B cell (primary cell): Measurements from ENCODE around the gene GLRX. TPM values are rescaled to one million over a fixed set of nuclear protein-coding genes. Genes with fewer than 3 reads are reported as not detected.

ENCODE experiments used
- ATAC-seq: fragments of 200-7000 bp; cut with Tn5 transposase; one replicate; pipeline ENCODE4 v1.10.0; 2021; ENCODE audit warnings: low read depth, mild to moderate bottlenecking, moderate number of reproducible peaks, moderate library complexity
- CTCF ChIA-PET: fragments of 350-600 bp; sonication (Branson Sonifier 250); formaldehyde crosslinking; loops from one replicate; lab custom pipeline; 2021; ENCODE audit warnings: antibody characterized with exemption, inconsistent platforms; lab: Charles Lee
- POLR2A ChIA-PET: fragments of 350-600 bp; sonication (Branson Sonifier 250); formaldehyde crosslinking; loops from one replicate; lab custom pipeline; 2021; ENCODE audit warnings: antibody characterized with exemption; lab: Charles Lee
- DNase-seq: peaks from one replicate; pipeline ENCODE4 v3.0.0; 2013
- H2AFZ ChIP-seq: 2 replicates; pipeline ENCODE4 v1.6.1; 2012; ENCODE audit warnings: mild to moderate bottlenecking, low read depth, low read length; ENCODE audit not compliant: insufficient read depth, poor library complexity, severe bottlenecking
- H3K27ac ChIP-seq, 2 donors: 1 replicate in 1 of 2; 2 replicates in 1 of 2; pipeline ENCODE4 v1.5.1; 2012 to 2013; ENCODE audit warnings: low read length in 2 of 2, mild to moderate bottlenecking in 2 of 2, moderate library complexity in 1 of 2
- H3K27me3 ChIP-seq, 4 experiments: fragments of 200-600 bp in 1 of 4; sonication (generic) in 1 of 4; replicated peaks in 1 of 4; 1 replicate in 2 of 4; 2 replicates in 2 of 4; pipeline versions ENCODE4 v1.6.1 to v1.7.0; 2013 to 2016; ENCODE audit warnings: low read length in 3 of 4, mild to moderate bottlenecking in 2 of 4, mixed read lengths in 1 of 4, moderate library complexity in 1 of 4; ENCODE audit not compliant: insufficient read depth in 4 of 4, control insufficient read depth in 3 of 4; ENCODE audit errors: control extremely low read depth in 1 of 4
- H3K36me3 ChIP-seq, 2 experiments: replicated peaks in 1 of 2; 1 replicate in 1 of 2; 2 replicates in 1 of 2; pipeline versions ENCODE4 v1.6.1 to v1.7.1; 2013; ENCODE audit warnings: low read length in 1 of 2; ENCODE audit not compliant: insufficient read depth in 2 of 2, control insufficient read depth in 1 of 2; ENCODE audit errors: control extremely low read depth in 1 of 2, extremely low read depth in 1 of 2
- H3K4me1 ChIP-seq, 2 donors: fragments of 200-600 bp in 1 of 2; sonication (generic) in 1 of 2; 1 replicate in 1 of 2; 2 replicates in 1 of 2; pipeline versions ENCODE4 v1.5.1 to v1.6.1; 2013 to 2017; ENCODE audit warnings: low read length in 2 of 2; ENCODE audit not compliant: control insufficient read depth in 2 of 2, insufficient read depth in 2 of 2
- H3K4me2 ChIP-seq: replicated peaks from 2 replicates; pipeline ENCODE3; 2012; ENCODE audit warnings: mild to moderate bottlenecking, low read depth, low read length; ENCODE audit not compliant: poor library complexity, severe bottlenecking
- H3K4me3 ChIP-seq, 5 experiments: fragments of 200-600 bp in 1 of 5; sonication (generic) in 1 of 5; 1 replicate in 3 of 5; 2 replicates in 2 of 5; pipeline versions ENCODE4 v1.5.1 to v1.7.0; 2011 to 2016; ENCODE audit warnings: low read length in 4 of 5, mild to moderate bottlenecking in 4 of 5, low read depth in 2 of 5, control low read depth in 1 of 5, moderate library complexity in 1 of 5; ENCODE audit not compliant: insufficient read depth in 1 of 5; ENCODE audit errors: control extremely low read depth in 1 of 5, extremely low read depth in 1 of 5
- H3K79me2 ChIP-seq: fragments of 200-600 bp; sonication (generic); one replicate; pipeline ENCODE4 v1.6.0; 2016; ENCODE audit warnings: low read length; ENCODE audit not compliant: control insufficient read depth, insufficient read depth
- H3K9ac ChIP-seq: fragments of 200-600 bp; sonication (generic); 2 replicates; pipeline ENCODE4 v1.6.1; 2017; ENCODE audit warnings: mild to moderate bottlenecking, low read length, moderate library complexity
- H3K9me3 ChIP-seq, 3 donors: one replicate each; pipeline versions ENCODE4 v1.6.1 to v1.7.1; 2013; ENCODE audit warnings: low read length in 2 of 3; ENCODE audit not compliant: control insufficient read depth in 2 of 3, insufficient read depth in 1 of 3; ENCODE audit errors: control extremely low read depth in 1 of 3
- H4K20me1 ChIP-seq: 2 replicates; pipeline ENCODE4 v1.6.0; 2012; ENCODE audit warnings: mild to moderate bottlenecking, low read length; ENCODE audit not compliant: insufficient read depth, control insufficient read depth, poor library complexity, severe bottlenecking
- H3K27ac Mint-ChIP-seq: one replicate; pipeline ENCODE4 v1.8.0; 2021; ENCODE audit warnings: mixed read lengths
- H3K27me3 Mint-ChIP-seq: one replicate; pipeline ENCODE4 v1.8.0; 2021; ENCODE audit warnings: mixed read lengths
- H3K4me1 Mint-ChIP-seq: one replicate; pipeline ENCODE4 v1.8.0; 2021; ENCODE audit warnings: mixed read lengths
- H3K4me3 Mint-ChIP-seq: one replicate; pipeline ENCODE4 v1.8.0; 2021; ENCODE audit warnings: mixed read lengths
- H3K9me3 Mint-ChIP-seq: one replicate; pipeline ENCODE4 v1.8.0; 2022; ENCODE audit warnings: mixed read lengths; ENCODE audit not compliant: insufficient read depth
- CTCF ChIP-seq: fragments of 200-600 bp; IDR thresholded peaks from one replicate; pipeline ENCODE4 v1.8.0; 2022; ENCODE audit warnings: antibody characterized with exemption, mild to moderate bottlenecking
- EZH2 ChIP-seq: IDR thresholded peaks from 2 replicates; pipeline ENCODE4 v1.6.1; 2012; ENCODE audit warnings: borderline replicate concordance, low read depth, mild to moderate bottlenecking, moderate library complexity, low read length; ENCODE audit not compliant: insufficient read depth, poor library complexity, severe bottlenecking
- WGBS: methylation state at CpG from one replicate; pipeline ENCODE4 v1.1.5; 2013; ENCODE audit warnings: missing lambda C conversion rate; ENCODE audit not compliant: insufficient coverage; 5-methylcytosine and 5-hydroxymethylcytosine counted together
- intact Hi-C: fragments of 100-400 bp; cut with micrococcal nuclease; formaldehyde crosslinking; loops from one replicate; pipeline ENCODE4 v1.10.0; 2022
- polyA plus RNA-seq: library from polyadenylated mRNA; depleted of rRNA; stranded (reverse); fragments of >200 nt; gene quantifications from 2 replicates; pipeline ENCODE4 v1.2.3, GENCODE V29; 2012
- total RNA-seq, 2 donors: library from RNA; stranded (reverse); fragments of 120-200 nt in 1 of 2; gene quantifications; 1 replicate in 1 of 2; 2 replicates in 1 of 2; pipeline versions ENCODE4 v1.2.3 to v1.2.4, GENCODE V29; 2013 to 2022

GLRX gene
- total and polyA plus RNA-seq, 2 donors (not counting 1 experiment from before 2014, with no cell fraction given): 44.6 to 54.8 TPM

- Histone ChIP-seq H3K9ac (no peak overlapping the region), H3K27ac (no peak overlapping the region), H3K36me3 (no peaks in the 10 kb centered on the region), H4K20me1 (no peaks in the 10 kb centered on the region), H3K4me3 (no peak overlapping the region), H3K4me1 (peaks cover 25 to 26% of the 10 kb centered on the region in 2 donors), H3K27me3 (no peaks in the 10 kb centered on the region), H3K9me3 (peaks cover 0 to 5% (median 0%) of the 10 kb centered on the region in 3 donors), H2AFZ (no peak overlapping the region), H3K4me2 (no peak overlapping the region), H3K79me2 (no peaks in the 10 kb centered on the region)
- POLR2A ChIA-PET: no interaction called here
- no peak overlapping the region for H3K27ac Mint-ChIP-seq
- CTCF ChIA-PET: interaction anchor here (1.0 to 2.8 kb wide), 3 partner anchors 9 to 469 kb away, joined by 3 to 14 read pairs (median 7); no protein-coding TSS in a partner anchor
- H3K4me3 Mint-ChIP-seq: no peak overlapping the region
- DNase-seq (no peak), ATAC-seq (no peak)
- H3K9me3 Mint-ChIP-seq: no peaks in the 10 kb centered on the region
- intact Hi-C loops: no loop called here
- TF ChIP-seq CTCF (no peak), EZH2 (no peak)
- 100% methylated on average over 4 of the region's 4 CpGs for WGBS
- H3K27me3 Mint-ChIP-seq: no peaks in the 10 kb centered on the region
- peaks cover 32% of the 10 kb centered on the region for H3K4me1 Mint-ChIP-seq
These were observed 45.6 kb upstream of the GLRX start for GRCh38 chr5:95868136-95868535.

DNA sequence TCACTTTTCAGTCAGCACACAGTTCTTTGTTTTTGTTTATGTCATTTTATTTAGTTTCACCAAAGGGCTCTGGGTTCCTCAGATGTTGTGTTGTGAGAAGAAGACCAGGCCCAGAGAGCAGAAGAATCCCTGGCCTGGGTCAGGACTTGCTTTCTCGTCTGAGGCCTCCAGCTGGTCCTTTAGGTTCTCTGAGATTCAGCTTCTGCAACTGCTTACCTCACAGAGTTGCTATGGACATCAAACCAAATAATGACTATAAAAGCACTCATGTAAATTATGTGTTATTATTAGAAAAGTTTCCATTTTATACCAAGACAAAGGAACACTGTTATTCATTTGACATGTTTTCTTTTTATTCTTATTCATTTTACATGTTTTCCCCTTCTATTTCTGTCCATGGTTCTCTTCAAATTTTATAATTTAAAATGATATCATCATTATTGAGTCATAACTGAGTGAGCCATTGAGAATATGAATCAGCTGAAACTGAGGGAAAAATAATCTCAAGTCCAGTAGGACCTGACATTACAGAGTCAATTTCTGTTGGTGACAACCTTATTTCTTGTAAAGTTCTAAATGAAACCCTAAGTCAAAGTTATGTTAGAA, 44.0 kb upstream of the GLRX start:
- H3K79me2 ChIP-seq: no peaks in the 10 kb centered on the region
- no peak overlapping the region for H3K4me3 Mint-ChIP-seq
- peaks cover 30 to 31% of the 10 kb centered on the region in 2 donors for H3K4me1 ChIP-seq
- no peak overlapping the region for H3K4me3 ChIP-seq
- peaks cover 0 to 5% (median 0%) of the 10 kb centered on the region in 3 donors for H3K9me3 ChIP-seq
- H3K27ac Mint-ChIP-seq: peak overlapping the region; percentile 21
- H3K27ac ChIP-seq: no peak overlapping the region
- H3K36me3 ChIP-seq: no peaks in the 10 kb centered on the region
- no peak overlapping the region for H2AFZ ChIP-seq
- no peaks in the 10 kb centered on the region for H4K20me1 ChIP-seq
- H3K27me3 ChIP-seq: no peaks in the 10 kb centered on the region
- no peak overlapping the region for H3K9ac ChIP-seq
- no CpG with 5 or more reads among the region's 1 CpG for WGBS
- peaks cover 39% of the 10 kb centered on the region for H3K4me1 Mint-ChIP-seq
- H3K4me2 ChIP-seq: no peak overlapping the region
- TF ChIP-seq CTCF: no peak
- TF ChIP-seq EZH2: no peak
- intact Hi-C loops: no loop called here
- no peak for DNase-seq
- peaks cover 5% of the 10 kb centered on the region for H3K27me3 Mint-ChIP-seq
- ATAC-seq: no peak
- ChIA-PET CTCF (interaction anchor here (0.7 to 1.5 kb wide), 3 partner anchors 10 to 202 kb away, joined by 3 to 4 read pairs (median 4); no protein-coding TSS in a partner anchor), POLR2A (no interaction called here)
- no peaks in the 10 kb centered on the region for H3K9me3 Mint-ChIP-seq
